ENCODE measurements around the gene SPATA3.

- TF ChIP-seq JUN (IDR thresholded peaks at IDR 0.05), result no peak
- TF ChIP-seq POLR2A (IDR thresholded peaks at IDR 0.05; ENCODE audit: low read length), result no peak
- TF ChIP-seq, protein P1, sequence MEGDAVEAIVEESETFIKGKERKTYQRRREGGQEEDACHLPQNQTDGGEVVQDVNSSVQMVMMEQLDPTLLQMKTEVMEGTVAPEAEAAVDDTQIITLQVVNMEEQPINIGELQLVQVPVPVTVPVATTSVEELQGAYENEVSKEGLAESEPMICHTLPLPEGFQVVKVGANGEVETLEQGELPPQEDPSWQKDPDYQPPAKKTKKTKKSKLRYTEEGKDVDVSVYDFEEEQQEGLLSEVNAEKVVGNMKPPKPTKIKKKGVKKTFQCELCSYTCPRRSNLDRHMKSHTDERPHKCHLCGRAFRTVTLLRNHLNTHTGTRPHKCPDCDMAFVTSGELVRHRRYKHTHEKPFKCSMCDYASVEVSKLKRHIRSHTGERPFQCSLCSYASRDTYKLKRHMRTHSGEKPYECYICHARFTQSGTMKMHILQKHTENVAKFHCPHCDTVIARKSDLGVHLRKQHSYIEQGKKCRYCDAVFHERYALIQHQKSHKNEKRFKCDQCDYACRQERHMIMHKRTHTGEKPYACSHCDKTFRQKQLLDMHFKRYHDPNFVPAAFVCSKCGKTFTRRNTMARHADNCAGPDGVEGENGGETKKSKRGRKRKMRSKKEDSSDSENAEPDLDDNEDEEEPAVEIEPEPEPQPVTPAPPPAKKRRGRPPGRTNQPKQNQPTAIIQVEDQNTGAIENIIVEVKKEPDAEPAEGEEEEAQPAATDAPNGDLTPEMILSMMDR (IDR thresholded peaks at IDR 0.05), result no peak
- no peak for TF ChIP-seq EP300 (IDR thresholded peaks at IDR 0.05)
- no peak for TF ChIP-seq RFX5 (IDR thresholded peaks at IDR 0.05)
- no peak for TF ChIP-seq SMC3 (IDR thresholded peaks at IDR 0.05)
- TF ChIP-seq, protein P2, sequence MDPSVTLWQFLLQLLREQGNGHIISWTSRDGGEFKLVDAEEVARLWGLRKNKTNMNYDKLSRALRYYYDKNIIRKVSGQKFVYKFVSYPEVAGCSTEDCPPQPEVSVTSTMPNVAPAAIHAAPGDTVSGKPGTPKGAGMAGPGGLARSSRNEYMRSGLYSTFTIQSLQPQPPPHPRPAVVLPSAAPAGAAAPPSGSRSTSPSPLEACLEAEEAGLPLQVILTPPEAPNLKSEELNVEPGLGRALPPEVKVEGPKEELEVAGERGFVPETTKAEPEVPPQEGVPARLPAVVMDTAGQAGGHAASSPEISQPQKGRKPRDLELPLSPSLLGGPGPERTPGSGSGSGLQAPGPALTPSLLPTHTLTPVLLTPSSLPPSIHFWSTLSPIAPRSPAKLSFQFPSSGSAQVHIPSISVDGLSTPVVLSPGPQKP (IDR thresholded peaks at IDR 0.05; ENCODE audit: low read depth, low read length), result no peak
- TF ChIP-seq USF2 (IDR thresholded peaks at IDR 0.05), result no peak
- TF ChIP-seq CEBPB (IDR thresholded peaks at IDR 0.05), result no peak
- no peak for TF ChIP-seq ZC3H11A (IDR thresholded peaks at IDR 0.05)
- TF ChIP-seq MAX (IDR thresholded peaks at IDR 0.05), result no peak
Measured at GRCh38 chr2:231036578-231037106, 40.7 kb downstream of the SPATA3 start.
